Vagina (tissue), 2 donors: ENCODE results near the gene HMX1. TPM values are rescaled to one million over a fixed set of nuclear protein-coding genes. Genes with fewer than 3 reads are reported as not detected.

Experiments used
- DNase-seq, 2 donors: peaks; one replicate each; pipeline ENCODE4 v3.0.0-alpha.2; 2017; ENCODE audit errors: extremely low spot score in 2 of 2
- H3K27ac ChIP-seq: fragments of 200-600 bp; sonication (generic); one replicate; pipeline ENCODE4 v1.5.1; 2019
- H3K27me3 ChIP-seq: fragments of 200-600 bp; sonication (generic); one replicate; pipeline ENCODE4 v1.5.1; 2019
- H3K36me3 ChIP-seq, 2 donors: fragments of 200-600 bp; sonication (generic); one replicate each; pipeline ENCODE4 v1.5.1; 2017 to 2019
- H3K4me1 ChIP-seq: fragments of 200-600 bp; sonication (generic); one replicate; pipeline ENCODE4 v1.5.1; 2019
- H3K4me3 ChIP-seq, 2 donors: fragments of 200-600 bp; sonication (generic); 1 replicate in 1 of 2; 2 replicates in 1 of 2; pipeline ENCODE4 v1.5.1; 2016 to 2019
- H3K9me3 ChIP-seq: fragments of 200-600 bp; sonication (generic); one replicate; pipeline ENCODE4 v1.5.1; 2019
- CTCF ChIP-seq, 3 experiments: fragments of 450-650 bp in 2 of 3; fragments of 200-600 bp in 1 of 3; sonication (generic) in 1 of 3; IDR thresholded peaks; one replicate each; pipeline ENCODE4 v1.5.1; 2017 to 2019; ENCODE audit warnings: antibody characterized with exemption in 3 of 3, mild to moderate bottlenecking in 2 of 3, moderate library complexity in 2 of 3
- POLR2A ChIP-seq, 2 donors: fragments of 450-650 bp; IDR thresholded peaks; one replicate each; pipeline ENCODE4 v1.6.1; 2017; ENCODE audit warnings: antibody characterized with exemption in 2 of 2, mild to moderate bottlenecking in 2 of 2, moderate library complexity in 2 of 2
- POLR2AphosphoS5 ChIP-seq, 2 donors: sonication (generic); formaldehyde crosslinking; IDR thresholded peaks; one replicate each; pipeline ENCODE4 v1.9.0; 2017; ENCODE audit warnings: antibody characterized with exemption in 2 of 2, mild to moderate bottlenecking in 2 of 2, low read depth in 1 of 2; ENCODE audit not compliant: insufficient read depth in 1 of 2
- intact Hi-C: fragments of 100-400 bp; cut with DNase I; formaldehyde crosslinking; loops from one replicate; pipeline ENCODE4 v1.15.1; 2023
- total RNA-seq: library from RNA; depleted of rRNA; stranded (reverse); fragments of >200 nt; gene quantifications from one replicate; pipeline ENCODE4 v1.2.3, GENCODE V29; 2016

HMX1 gene
- total RNA-seq, 1 donor from 2014 or later: not detected

GRCh38 chr4:8865681-8866310, 5.8 kb downstream of the HMX1 start:
- intact Hi-C loops: no loop called here
- Histone ChIP-seq H3K9me3 (no peaks in the 10 kb centered on the region), H3K36me3 (no peaks in the 10 kb centered on the region), H3K4me3 (no peak overlapping the region), H3K4me1 (peaks cover 7% of the 10 kb centered on the region), H3K27me3 (no peaks in the 10 kb centered on the region), H3K27ac (no peak overlapping the region)
- no peak for TF ChIP-seq CTCF (IDR thresholded peaks at IDR 0.05)
- no peak for TF ChIP-seq POLR2AphosphoS5 (IDR thresholded peaks at IDR 0.05; ENCODE audit: insufficient read depth in 1 of 2, low read depth in 1 of 2)
- no peak for TF ChIP-seq POLR2A (IDR thresholded peaks at IDR 0.05)
- DNase-seq: no peak

- no peak overlapping the region for H3K4me3 ChIP-seq
- peaks cover 5% of the 10 kb centered on the region for H3K4me1 ChIP-seq
- H3K27me3 ChIP-seq: no peaks in the 10 kb centered on the region
- intact Hi-C loops: no loop called here
- DNase-seq: no peak
- no peaks in the 10 kb centered on the region for H3K36me3 ChIP-seq
- TF ChIP-seq CTCF (IDR thresholded peaks at IDR 0.05): no peak
- TF ChIP-seq POLR2A (IDR thresholded peaks at IDR 0.05): no peak
- TF ChIP-seq POLR2AphosphoS5 (IDR thresholded peaks at IDR 0.05; ENCODE audit: insufficient read depth in 1 of 2, low read depth in 1 of 2): no peak
- H3K9me3 ChIP-seq: no peaks in the 10 kb centered on the region
- no peak overlapping the region for H3K27ac ChIP-seq
Observed at GRCh38 chr4:8864912-8865680, 6.5 kb downstream of the HMX1 start.

- intact Hi-C loops: no loop called here
- H3K27ac ChIP-seq: no peak overlapping the region
- H3K36me3 ChIP-seq: no peaks in the 10 kb centered on the region
- no peaks in the 10 kb centered on the region for H3K27me3 ChIP-seq
- DNase-seq: no peak
- TF ChIP-seq POLR2A (IDR thresholded peaks at IDR 0.05) (no peak), POLR2AphosphoS5 (IDR thresholded peaks at IDR 0.05; ENCODE audit: insufficient read depth in 1 of 2, low read depth in 1 of 2) (no peak), CTCF (IDR thresholded peaks at IDR 0.05) (no peak)
- no peak overlapping the region for H3K4me3 ChIP-seq
- no peaks in the 10 kb centered on the region for H3K9me3 ChIP-seq
- peaks cover 5% of the 10 kb centered on the region for H3K4me1 ChIP-seq
Observed at GRCh38 chr4:8863686-8864682, 7.7 kb downstream of the HMX1 start.

- no peak for TF ChIP-seq CTCF (IDR thresholded peaks at IDR 0.05)
- no peak for TF ChIP-seq POLR2A (IDR thresholded peaks at IDR 0.05)
- TF ChIP-seq POLR2AphosphoS5 (IDR thresholded peaks at IDR 0.05; ENCODE audit: insufficient read depth in 1 of 2, low read depth in 1 of 2): no peak
- Histone ChIP-seq H3K36me3 (no peaks in the 10 kb centered on the region), H3K27ac (no peak overlapping the region), H3K4me1 (peaks cover 13% of the 10 kb centered on the region), H3K4me3 (no peak overlapping the region), H3K9me3 (no peaks in the 10 kb centered on the region), H3K27me3 (no peaks in the 10 kb centered on the region)
- intact Hi-C loops: no loop called here
- DNase-seq: no peak
Observed at GRCh38 chr4:8862800-8863685, 8.6 kb downstream of the HMX1 start.
